Endothelial cell of umbilical vein (primary cell): ENCODE data around the gene TXNIP. TPM values are rescaled to one million over a fixed set of nuclear protein-coding genes. Genes with fewer than 3 reads are reported as not detected.

Experiments used
- BruUV-seq: library from RNA; stranded (reverse); fragments of 400-500 nt; replicated peaks from 2 replicates; lab custom pipeline; 2021; lab: Mats Ljungman, UMichigan
- CTCF ChIA-PET: fragments of 300-600, 350-600 bp; sonication (Branson Sonifier 250); formaldehyde crosslinking; loops from one replicate; lab custom pipeline; 2021; ENCODE audit warnings: antibody characterized with exemption, inconsistent platforms; lab: Charles Lee
- POLR2A ChIA-PET: fragments of 300-600, 350-600 bp; sonication (Branson Sonifier 250); formaldehyde crosslinking; loops from one replicate; lab custom pipeline; 2021; ENCODE audit warnings: antibody characterized with exemption, inconsistent platforms; lab: Charles Lee
- DNase-seq: peaks from one replicate; pipeline ENCODE4 v3.0.0-alpha.2; 2011; ENCODE audit warnings: low read depth, low spot score
- FAIRE-seq: peaks from 2 replicates; lab custom pipeline; 2011; peaks lifted over from hg19 to GRCh38; lab: Jason Lieb, UNC
- H2AFZ ChIP-seq: 2 replicates; pipeline ENCODE4 v1.6.0; 2012; ENCODE audit warnings: low read depth, low read length, control low read depth, inconsistent platforms
- H3K27ac ChIP-seq: 2 replicates; pipeline ENCODE4 v1.5.1; 2011; ENCODE audit warnings: low read depth, mild to moderate bottlenecking, control low read depth, low read length, moderate library complexity; ENCODE audit not compliant: insufficient read depth
- H3K27me3 ChIP-seq, 2 experiments: 2 replicates each; pipeline versions ENCODE4 v1.6.0 to v1.6.1; 2011; ENCODE audit warnings: low read length in 2 of 2, mixed read lengths in 1 of 2; ENCODE audit not compliant: control insufficient read depth in 2 of 2, insufficient read depth in 2 of 2
- H3K36me3 ChIP-seq, 2 experiments: 2 replicates in 1 of 2; 3 replicates in 1 of 2; pipeline ENCODE4 v1.5.1; 2011; ENCODE audit warnings: low read length in 2 of 2, mild to moderate bottlenecking in 1 of 2, moderate library complexity in 1 of 2; ENCODE audit not compliant: control insufficient read depth in 2 of 2, insufficient read depth in 2 of 2; ENCODE audit errors: extremely low read depth in 1 of 2
- H3K4me1 ChIP-seq: 3 replicates; pipeline ENCODE4 v1.5.1; 2011; ENCODE audit warnings: mild to moderate bottlenecking, low read length; ENCODE audit not compliant: control insufficient read depth, insufficient read depth; ENCODE audit errors: extremely low read depth
- H3K4me2 ChIP-seq: 2 replicates; pipeline ENCODE4 v1.6.1; 2011; ENCODE audit warnings: low read length, control low read depth, mixed read lengths; ENCODE audit not compliant: insufficient read depth
- H3K4me3 ChIP-seq, 3 experiments: fragments of 200-600 bp in 1 of 3; sonication (generic), shearing (Covaris generic) in 1 of 3; replicated peaks in 1 of 3; 2 replicates each; pipeline ENCODE4 v1.5.1; 2011 to 2016; ENCODE audit warnings: control low read depth in 3 of 3, low read length in 3 of 3, mild to moderate bottlenecking in 2 of 3, inconsistent platforms in 1 of 3, low read depth in 1 of 3, moderate library complexity in 1 of 3; ENCODE audit not compliant: insufficient read depth in 1 of 3
- H3K79me2 ChIP-seq: 2 replicates; pipeline ENCODE4 v1.6.0; 2012; ENCODE audit warnings: low read length, inconsistent platforms; ENCODE audit not compliant: control insufficient read depth, insufficient read depth
- H3K9ac ChIP-seq: replicated peaks from 2 replicates; pipeline ENCODE3; 2011; ENCODE audit warnings: low read length, control low read depth; ENCODE audit not compliant: insufficient read depth; ENCODE audit errors: extremely low read depth
- H3K9me1 ChIP-seq: replicated peaks from 3 replicates; pipeline ENCODE4 v1.6.0; 2011; ENCODE audit warnings: mild to moderate bottlenecking, low read length; ENCODE audit not compliant: control insufficient read depth, insufficient read depth; ENCODE audit errors: extremely low read depth
- H3K9me3 ChIP-seq: replicated peaks from 2 replicates; pipeline ENCODE4 v1.5.1; 2012; ENCODE audit warnings: low read length, inconsistent platforms; ENCODE audit not compliant: control insufficient read depth, insufficient read depth
- H4K20me1 ChIP-seq: replicated peaks from 2 replicates; pipeline ENCODE3; 2011; ENCODE audit warnings: mild to moderate bottlenecking, low read length; ENCODE audit not compliant: control insufficient read depth, insufficient read depth; ENCODE audit errors: extremely low read depth
- FOS ChIP-seq: IDR thresholded peaks from 2 replicates; pipeline ENCODE4 v1.6.1; 2011; ENCODE audit warnings: mild to moderate bottlenecking, low read length, moderate library complexity, borderline replicate concordance; ENCODE audit not compliant: insufficient read depth
- GATA2 ChIP-seq: IDR thresholded peaks from 2 replicates; pipeline ENCODE4 v1.7.0; 2011; ENCODE audit warnings: low read depth, mild to moderate bottlenecking, moderate library complexity, mixed read lengths, low read length; ENCODE audit not compliant: insufficient read length, insufficient read depth
- MAX ChIP-seq: IDR thresholded peaks from 2 replicates; pipeline ENCODE4 v1.6.1; 2011; ENCODE audit not compliant: insufficient read depth, insufficient read length
- POLR2A ChIP-seq: IDR thresholded peaks from 2 replicates; pipeline ENCODE4 v1.6.1; 2012; ENCODE audit warnings: low read depth, mild to moderate bottlenecking, control low read depth, low read length
- dilution Hi-C: fragments of 300-500 bp; cut with MboI; formaldehyde crosslinking; loops from one replicate; pipeline ENCODE4 v1.15.0; 2019; ENCODE audit warnings: low sequenced_read_pairs; ENCODE audit not compliant: extremely low pct_ligation_motif_present
- intact Hi-C: fragments of 100-400 bp; cut with micrococcal nuclease; formaldehyde crosslinking; loops from one replicate; pipeline ENCODE4 v1.10.0; 2022
- polyA plus RNA-seq, 4 experiments: library from polyadenylated mRNA; depleted of rRNA in 3 of 4; stranded (reverse) in 3 of 4; unstranded in 1 of 4; fragments of >200 nt; gene quantifications; 2 replicates each; pipeline versions ENCODE4 v1.2.1 to v1.2.3, GENCODE V29; 2011 to 2012; ENCODE audit warnings: missing spikeins in 1 of 4
- total RNA-seq: library from RNA; stranded (reverse); gene quantifications from 2 replicates; pipeline ENCODE4 v1.2.3, GENCODE V29; 2021
- TF ChIP-seq, protein P1 (sequence below), 2 donors: IDR thresholded peaks; 1 replicate in 1 of 2; 2 replicates in 1 of 2; pipeline ENCODE4 v1.5.1; 2011; ENCODE audit warnings: low read length in 2 of 2, mild to moderate bottlenecking in 2 of 2, moderate library complexity in 2 of 2, control low read depth in 1 of 2, inconsistent platforms in 1 of 2, low read depth in 1 of 2; ENCODE audit not compliant: insufficient read depth in 1 of 2; ENCODE audit errors: extremely low read depth in 1 of 2

TXNIP gene
- total and polyA plus RNA-seq, 2 donors (not counting 3 experiments of a cell fraction or from before 2014, with no cell fraction given), result 9.1 to 21.8 TPM

DNA sequence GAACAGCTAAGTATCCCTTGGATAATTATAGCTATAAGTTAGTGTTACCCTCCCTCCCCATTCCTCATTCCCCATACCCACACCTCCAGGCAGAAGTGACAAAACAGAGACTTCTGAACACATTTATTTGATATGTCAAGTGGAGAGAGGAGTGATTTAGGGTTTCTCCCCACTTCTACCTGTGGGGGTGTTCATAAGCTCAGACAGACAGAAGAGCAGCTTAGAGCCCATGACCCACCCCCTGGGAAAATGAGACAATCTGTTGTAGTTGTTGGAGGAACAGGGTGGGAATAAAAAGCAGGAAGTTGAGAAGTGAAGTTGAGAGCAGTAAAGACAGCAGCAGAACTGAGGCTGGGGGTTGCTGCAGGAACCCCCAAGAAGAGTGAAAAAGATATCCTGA, 37.0 kb downstream of the TXNIP start:
- Histone ChIP-seq H3K27ac (no peak overlapping the region), H3K4me1 (peaks cover 64% of the 10 kb centered on the region), H3K9ac (no peak overlapping the region), H3K27me3 (no peaks in the 10 kb centered on the region), H3K4me3 (no peak overlapping the region), H3K9me1 (no peaks in the 10 kb centered on the region), H3K4me2 (no peak overlapping the region), H4K20me1 (no peaks in the 10 kb centered on the region), H2AFZ (no peak overlapping the region), H3K36me3 (no peaks in the 10 kb centered on the region), H3K79me2 (peaks cover 30% of the 10 kb centered on the region), H3K9me3 (no peaks in the 10 kb centered on the region)
- FAIRE-seq (no peak), DNase-seq (no peak)
- ChIA-PET CTCF (interaction anchor here (2.1 to 2.2 kb wide), 2 partner anchors 32 to 73 kb away, joined by 10 to 17 read pairs; partner anchors contain the start of gene RBM8A), POLR2A (no interaction called here)
- no TSS peak for BruUV-seq
- intact Hi-C loops (loop anchor here (5.0 kb wide), 1 partner anchor 52 kb away; no protein-coding TSS in a partner anchor), dilution Hi-C loops (no loop called here)
- TF ChIP-seq FOS, result no peak
- TF ChIP-seq, protein P1, sequence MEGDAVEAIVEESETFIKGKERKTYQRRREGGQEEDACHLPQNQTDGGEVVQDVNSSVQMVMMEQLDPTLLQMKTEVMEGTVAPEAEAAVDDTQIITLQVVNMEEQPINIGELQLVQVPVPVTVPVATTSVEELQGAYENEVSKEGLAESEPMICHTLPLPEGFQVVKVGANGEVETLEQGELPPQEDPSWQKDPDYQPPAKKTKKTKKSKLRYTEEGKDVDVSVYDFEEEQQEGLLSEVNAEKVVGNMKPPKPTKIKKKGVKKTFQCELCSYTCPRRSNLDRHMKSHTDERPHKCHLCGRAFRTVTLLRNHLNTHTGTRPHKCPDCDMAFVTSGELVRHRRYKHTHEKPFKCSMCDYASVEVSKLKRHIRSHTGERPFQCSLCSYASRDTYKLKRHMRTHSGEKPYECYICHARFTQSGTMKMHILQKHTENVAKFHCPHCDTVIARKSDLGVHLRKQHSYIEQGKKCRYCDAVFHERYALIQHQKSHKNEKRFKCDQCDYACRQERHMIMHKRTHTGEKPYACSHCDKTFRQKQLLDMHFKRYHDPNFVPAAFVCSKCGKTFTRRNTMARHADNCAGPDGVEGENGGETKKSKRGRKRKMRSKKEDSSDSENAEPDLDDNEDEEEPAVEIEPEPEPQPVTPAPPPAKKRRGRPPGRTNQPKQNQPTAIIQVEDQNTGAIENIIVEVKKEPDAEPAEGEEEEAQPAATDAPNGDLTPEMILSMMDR (IDR thresholded peaks at IDR 0.05; ENCODE audit: extremely low read depth in 1 of 2, insufficient read depth in 1 of 2, low read depth in 1 of 2, low read length in 2 of 2), result no peak
- no peak for TF ChIP-seq GATA2
- no peak for TF ChIP-seq POLR2A

GRCh38 chr1:145958734-145959133, 37.6 kb downstream of the TXNIP start:
- DNase-seq (no peak), FAIRE-seq (no peak)
- no peak for TF ChIP-seq MAX
- ChIA-PET CTCF (interaction anchor here (1.1 to 2.7 kb wide), 9 partner anchors 7 to 112 kb away, joined by 3 to 22 read pairs (median 7); partner anchors contain the start of genes NUDT17, PEX11B and RBM8A), POLR2A (interaction anchor here (2.0 kb wide), 1 partner anchor 31 kb away, joined by 11 read pairs; the partner anchor contains the start of gene RBM8A)
- Histone ChIP-seq H3K36me3 (no peaks in the 10 kb centered on the region), H3K79me2 (peaks cover 36% of the 10 kb centered on the region), H3K4me1 (peaks cover 61% of the 10 kb centered on the region), H4K20me1 (no peaks in the 10 kb centered on the region), H3K9ac (no peak overlapping the region), H2AFZ (no peak overlapping the region), H3K9me3 (no peaks in the 10 kb centered on the region), H3K4me3 (no peak overlapping the region), H3K4me2 (no peak overlapping the region), H3K9me1 (no peaks in the 10 kb centered on the region), H3K27ac (no peak overlapping the region), H3K27me3 (no peaks in the 10 kb centered on the region)
- dilution Hi-C loops, result no loop called here
- no TSS peak for BruUV-seq
- intact Hi-C loops, result loop anchor here (5.0 kb wide), 1 partner anchor 51 kb away; no protein-coding TSS in a partner anchor
